ENCODE measurements around the gene CSH1.
"Not testable (repeated sequence)": the region's sequence is repeated elsewhere in the genome, so short reads cannot be mapped to it uniquely, and the experiment has no call there.

The CSH1 gene

DNA sequence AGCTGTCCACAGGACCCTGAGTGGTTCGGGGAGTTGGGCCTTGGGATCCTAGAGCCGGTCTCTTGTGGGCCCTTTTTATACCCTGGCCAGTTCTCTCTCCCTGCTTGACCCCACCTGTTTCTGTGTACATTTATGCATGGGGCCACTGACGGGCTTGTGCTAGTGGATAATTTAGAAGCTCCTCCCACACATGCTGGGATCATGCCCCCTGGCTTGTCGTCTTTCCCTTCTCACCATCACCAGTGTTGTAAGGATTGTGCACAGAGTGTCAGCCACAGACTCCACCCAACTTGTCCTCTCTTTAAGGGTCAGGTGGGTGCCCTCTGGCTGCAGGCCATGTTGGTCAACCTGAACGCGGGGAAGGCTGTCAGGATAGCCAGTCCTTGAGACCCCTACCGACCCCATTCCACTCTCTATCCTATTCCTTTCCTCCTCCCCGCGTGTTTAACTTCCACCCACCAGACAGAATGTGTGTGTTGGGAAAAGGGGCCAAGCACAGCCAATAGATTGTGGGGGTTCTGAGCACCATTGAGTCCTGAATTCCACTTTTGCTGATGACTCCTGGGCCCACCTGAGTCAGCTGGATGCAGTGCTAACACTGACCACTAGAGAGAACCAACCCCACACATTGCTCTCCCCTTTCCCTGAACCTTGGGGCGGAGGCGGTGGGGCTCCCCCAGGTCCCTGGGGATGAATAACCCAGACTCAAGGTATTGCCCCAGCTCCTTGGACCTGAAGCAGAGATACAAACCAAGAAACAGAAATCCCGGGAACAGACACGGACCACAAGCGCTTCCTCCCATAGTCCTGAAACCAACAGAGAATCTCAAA, at the start of gene CSH1:
Gene CSH1 (minus strand): TSS at position 51 of the 831 bp plus-strand sequence. CDS start 63 bp downstream, outside the sequence.
- DNase-seq (ENCODE audit: low read depth in 2 of 2), result not testable (repeated sequence)

DNA sequence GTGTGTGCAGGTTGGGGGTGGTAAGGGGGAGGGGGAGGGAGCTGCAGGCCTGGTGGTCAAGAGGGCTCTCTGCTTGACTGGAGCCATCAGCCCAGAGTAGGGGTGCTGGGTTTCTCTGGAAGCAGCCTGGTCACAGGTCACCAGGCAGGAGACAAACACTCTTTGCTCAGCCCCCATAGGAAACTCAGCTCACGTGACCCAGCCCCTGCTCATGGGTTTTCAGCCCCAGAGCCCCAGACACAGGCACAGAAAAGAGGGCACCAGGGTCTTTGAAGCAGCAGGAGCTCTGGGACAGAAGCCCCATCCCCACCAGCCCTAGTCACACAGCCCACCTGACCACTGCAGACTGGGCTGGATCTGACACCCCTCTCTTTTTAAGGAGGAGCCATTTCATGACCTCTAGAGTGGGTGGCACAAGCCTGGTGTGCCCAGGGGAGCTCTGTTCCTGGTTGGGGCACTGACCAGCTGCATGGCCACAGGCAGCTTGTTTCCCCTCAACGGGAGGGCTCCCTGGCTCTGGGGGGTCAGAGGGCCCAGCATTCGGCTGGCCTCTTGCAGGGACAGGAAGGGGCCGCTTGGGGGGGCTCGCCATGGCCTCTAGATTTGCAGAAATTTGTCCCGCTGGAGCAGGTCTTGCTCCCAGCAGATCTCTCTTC, 49.5 kb upstream of the CSH1 start:
- no peak for DNase-seq (ENCODE audit: low read depth in 2 of 2)

DNA sequence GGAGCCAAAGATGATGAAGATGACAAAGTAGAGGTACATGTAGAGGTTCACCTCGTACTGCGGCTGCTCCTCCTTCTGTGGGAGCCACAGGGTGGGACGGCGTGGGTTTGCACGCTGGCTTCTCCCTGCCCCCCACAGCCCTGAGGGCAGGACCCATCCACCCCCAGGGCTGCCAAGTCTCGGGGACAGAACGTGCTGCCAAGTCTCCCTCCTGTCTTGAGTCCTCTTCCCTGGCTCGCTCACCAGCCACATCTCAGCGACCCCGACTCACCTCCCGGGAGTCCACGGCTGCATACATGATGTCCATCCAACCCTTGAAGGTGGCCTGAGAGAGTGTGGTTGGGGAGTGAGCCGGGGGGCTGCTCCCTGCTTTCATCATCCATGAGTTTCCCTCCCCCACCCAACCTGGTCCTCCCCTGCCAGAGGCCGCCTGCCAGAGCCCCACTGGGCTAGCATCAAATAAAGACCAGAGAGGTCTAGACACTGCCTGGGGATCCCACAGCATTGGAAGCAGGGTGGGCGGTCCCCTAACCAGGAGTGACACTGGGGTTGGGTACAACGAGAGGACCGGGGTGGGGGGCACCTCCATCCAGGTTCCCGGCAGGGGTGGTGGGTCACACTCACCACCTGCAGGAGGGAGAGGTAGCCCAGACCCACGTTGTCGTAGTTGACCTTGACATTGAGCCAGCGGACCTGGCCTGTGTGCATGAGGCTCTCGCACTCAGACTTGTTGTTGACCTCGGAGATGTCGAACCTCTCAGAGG, 48.5 kb upstream of the CSH1 start:
- DNase-seq (ENCODE audit: low read depth in 2 of 2), result no peak

DNA sequence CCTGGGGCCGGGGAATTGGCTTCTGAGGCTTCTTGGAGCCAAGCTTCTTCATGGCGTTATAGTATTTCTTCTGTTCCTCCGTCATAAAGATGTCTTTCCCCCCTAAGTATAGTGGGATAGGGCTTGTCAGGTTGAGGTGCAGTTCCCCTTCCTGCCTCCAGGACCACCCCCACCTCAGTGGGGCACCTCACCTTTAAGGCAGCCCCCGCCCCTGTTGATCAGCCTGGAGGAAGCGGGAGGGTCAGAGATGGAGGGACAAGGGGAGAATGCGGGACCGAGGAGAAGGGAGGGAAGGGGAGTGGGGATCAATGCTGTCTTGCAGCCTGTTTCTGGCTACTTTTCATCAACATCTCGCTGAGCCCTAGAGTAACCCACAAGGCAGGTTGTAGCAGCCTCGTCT, 47.4 kb upstream of the CSH1 start:
- DNase-seq (ENCODE audit: low read depth in 2 of 2), result no peak

DNA sequence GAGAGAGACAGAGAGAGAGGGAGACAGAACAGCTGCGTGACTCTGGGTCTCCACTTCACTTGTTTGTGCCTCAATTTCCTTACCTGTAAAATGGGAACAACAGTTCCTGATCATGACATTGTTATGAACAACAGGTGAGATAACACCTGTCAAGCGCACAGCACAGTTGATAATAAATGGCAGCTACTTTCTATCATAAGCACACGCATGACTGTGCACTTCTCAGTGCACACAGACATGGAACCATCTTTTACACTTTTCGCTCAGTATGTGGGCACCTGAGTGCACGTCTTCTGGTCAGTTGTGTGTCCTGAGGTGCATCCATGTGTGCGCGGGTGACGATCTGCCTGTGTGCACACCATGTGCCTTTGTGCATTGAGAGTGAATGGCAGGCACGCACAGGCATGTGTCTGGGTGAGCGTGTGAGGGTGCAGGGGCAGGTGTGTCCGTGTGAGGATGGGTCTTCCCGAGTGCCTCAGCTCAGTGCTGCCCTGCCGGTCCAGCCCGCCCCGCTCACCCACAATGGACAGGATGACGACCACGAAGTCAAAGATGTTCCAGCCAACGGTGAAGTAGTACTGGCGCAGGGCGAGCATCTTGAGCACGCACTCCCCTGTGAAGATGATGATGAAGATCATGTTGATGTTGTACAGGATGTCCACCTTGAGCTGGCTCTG, 46.1 kb upstream of the CSH1 start:
- DNase-seq (ENCODE audit: low read depth in 2 of 2), result no peak

DNA sequence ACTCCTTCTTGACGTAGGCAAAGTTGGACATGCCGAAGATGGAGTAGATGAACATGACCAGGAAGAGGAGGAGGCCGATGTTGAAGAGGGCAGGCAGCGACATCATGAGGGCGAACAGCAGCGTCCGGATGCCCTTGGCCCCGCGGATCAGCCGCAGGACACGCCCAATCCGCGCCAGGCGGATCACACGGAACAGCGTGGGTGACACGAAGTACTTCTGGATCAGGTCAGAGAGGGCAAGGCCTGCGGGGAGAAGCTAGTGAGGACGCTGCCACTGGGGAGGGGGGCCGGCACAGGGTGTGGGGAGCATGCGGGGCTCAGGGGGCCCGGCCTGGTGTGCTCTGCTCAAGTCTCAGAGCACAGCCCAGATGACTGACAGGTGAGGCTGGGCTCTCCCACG, 45.4 kb upstream of the CSH1 start:
- no peak for DNase-seq (ENCODE audit: low read depth in 2 of 2)

DNA sequence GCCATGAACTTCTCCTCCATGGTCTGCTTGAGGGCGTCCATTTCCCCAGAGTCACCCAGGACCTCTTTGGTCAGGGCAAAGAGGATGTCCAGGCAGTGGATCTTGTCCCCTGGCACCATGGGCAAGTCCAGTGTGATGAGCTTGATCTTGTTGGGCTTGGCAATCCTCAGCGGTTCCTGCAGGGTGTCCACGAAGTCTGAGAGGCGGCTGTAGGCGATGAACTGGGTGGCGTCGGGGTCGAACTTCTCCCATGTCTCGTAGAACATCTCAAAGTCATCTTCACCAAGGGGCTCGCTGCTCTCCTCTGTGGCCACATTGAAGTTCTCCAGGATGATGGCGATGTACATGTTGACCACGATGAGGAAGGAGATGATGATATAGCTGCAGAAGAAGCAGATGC, 44.8 kb upstream of the CSH1 start:
- no peak for DNase-seq (ENCODE audit: low read depth in 2 of 2)

DNA sequence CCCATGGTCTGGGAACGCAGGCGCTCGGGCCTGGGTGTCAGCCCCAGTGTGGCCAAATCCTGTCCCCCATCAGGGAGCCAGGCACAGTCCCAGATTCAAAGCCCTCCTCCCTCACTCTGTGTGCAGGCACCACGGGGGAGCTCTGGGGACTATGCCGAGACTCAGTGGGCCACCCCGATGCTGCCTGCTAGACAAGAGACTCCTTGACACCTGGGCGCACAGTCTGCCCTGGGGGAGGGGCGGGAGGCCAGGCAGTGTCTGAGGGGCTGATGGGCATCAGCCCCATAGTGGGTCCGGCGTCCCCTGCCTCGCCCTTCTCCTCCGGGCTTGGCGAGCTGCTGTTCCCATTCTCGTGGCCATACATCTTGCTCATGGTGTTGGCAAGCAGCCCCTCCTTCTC, 44.2 kb upstream of the CSH1 start:
- no peak for DNase-seq (ENCODE audit: low read depth in 2 of 2)

DNA sequence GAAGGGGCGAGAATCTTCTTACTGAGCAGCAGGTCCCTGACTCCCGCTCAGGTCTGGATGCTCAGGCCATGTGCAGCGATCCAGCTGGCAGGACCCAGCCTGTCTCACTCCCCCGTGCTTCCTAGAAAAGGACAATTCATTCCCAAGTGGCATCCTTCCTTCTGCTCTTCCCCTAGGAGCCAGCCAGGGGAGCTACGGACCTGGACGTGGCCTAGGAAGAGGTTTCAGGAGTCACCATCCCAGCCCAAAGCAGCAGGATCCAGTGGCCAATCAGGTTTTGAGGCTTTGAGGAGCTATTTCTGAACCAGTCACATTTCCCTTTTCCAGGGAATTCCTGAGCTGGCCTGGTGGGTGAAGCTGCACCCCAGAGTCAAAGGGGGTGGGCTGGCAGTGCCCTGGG, 43.5 kb upstream of the CSH1 start:
- no peak for DNase-seq (ENCODE audit: low read depth in 2 of 2)

DNA sequence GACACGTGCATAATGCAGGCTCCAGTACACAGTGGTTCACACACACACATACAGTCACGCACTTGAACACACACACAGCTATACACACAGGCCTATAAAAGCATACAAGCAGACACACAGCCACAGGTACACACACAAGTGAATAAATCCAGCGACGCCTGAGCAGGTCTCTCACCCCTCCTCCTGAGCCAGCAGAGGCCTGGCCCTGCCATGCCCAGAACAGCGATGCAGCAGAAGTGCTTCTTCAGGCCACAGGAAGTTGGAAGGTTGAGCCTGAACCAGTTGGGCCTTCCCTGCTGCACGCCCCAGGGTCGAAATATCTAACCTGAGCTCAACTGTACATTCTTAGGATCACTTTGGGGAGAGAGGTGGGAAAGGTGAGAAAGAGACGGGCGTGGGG, 43.0 kb upstream of the CSH1 start:
- no peak for DNase-seq (ENCODE audit: low read depth in 2 of 2)

DNA sequence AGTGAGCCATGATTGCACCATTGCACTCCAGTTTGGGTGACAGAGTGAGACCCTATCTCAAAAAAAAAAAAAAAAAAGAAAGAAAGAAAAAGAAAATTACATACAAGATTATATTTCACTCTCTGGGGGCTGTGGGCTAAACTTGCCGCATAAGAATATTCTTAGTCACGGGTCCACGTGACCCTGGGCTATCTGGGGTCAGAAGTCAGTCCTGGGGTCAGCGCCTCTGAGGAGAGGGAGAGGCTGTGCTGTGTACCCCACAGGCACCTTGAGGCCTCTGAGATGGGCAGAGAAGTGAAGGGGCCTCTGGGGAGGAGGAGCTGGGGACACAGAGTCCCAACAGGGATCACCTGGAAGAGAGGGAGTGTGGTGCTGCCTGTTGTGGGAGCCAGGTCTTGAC, 41.5 kb upstream of the CSH1 start:
- no peak for DNase-seq (ENCODE audit: low read depth in 2 of 2)

DNA sequence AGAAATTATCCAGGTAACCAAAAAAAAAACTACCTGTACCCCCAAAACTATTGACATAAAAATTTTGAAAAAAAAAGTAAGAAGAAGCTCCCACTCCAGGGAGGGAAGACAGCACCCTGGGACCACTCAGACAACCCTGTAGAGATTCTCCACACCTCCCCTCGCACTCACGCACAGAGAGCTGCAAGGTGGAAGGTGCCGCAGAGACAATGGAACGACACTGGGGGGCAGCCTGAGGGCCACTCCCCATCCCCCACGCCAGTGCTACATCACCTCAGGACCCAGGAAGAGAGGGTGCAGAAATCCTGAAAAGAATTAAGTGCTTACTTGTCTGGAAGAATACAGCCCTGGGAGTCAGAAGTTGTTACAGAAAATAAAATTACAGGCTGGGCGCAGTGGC, 40.9 kb upstream of the CSH1 start:
- no peak for DNase-seq (ENCODE audit: low read depth in 2 of 2)

DNA sequence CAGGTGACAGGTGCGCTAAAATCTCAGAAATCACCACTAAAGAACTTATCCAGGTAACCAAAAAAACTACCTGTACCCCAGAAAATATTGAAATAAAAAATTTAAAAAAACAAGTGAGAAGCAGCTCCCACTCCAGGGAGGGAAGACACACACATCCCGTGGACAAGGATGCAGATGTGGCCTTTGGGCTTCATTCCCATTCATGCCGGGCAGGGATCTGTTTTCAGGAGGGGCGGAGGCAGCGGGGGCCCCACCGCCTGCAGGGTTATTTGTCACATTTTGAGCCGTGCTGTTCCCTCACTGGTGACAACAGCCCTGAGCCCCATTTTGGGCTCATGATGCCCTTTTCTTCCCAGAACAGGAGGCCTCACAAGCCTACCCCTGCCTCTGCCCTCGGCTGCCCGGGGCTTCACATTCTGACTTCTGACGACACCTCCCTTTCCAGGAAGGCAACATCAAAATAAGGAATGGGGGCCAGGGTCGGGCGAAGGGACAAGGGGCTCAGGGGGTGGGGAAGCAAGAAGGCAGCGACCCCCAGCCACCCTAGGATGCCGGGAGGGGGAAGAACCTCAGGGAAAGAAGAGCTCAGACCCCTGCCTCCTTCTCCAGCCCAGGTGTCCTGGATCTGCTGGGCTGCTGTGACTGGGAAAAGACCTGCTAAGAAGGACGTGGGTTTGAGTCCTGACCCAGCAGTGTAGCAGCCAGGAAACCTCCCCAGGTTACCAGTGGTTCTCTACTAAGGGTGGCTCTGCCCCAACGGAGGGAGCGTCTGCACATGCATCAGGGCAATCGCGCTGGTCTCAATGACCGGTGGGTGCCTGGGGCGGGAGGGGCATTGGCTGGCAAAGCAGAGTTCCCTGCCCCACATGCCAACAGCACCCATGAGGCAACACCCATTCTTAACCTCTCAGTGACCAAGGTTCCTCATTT, 38.1 kb upstream of the CSH1 start:
- no peak for DNase-seq (ENCODE audit: low read depth in 2 of 2)

DNA sequence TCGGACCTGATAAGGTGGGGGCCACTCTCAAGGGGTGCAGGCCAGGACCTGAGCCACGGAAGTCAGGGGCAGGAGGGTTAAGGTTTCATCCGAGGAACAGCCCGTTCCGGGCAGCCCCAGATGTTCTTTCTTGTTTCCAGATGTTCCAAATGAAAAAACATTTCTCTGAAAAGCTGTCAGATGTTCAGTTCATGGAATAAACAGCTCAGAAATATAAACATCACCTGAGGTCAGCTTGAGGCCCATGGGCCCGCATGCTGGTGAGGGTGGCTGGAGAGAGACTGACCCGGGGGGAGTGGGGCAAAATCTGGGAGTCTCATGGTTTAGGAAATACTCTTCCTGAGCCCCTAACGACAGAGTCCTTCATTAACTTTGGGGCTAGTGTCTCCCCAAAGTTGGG, 37.2 kb upstream of the CSH1 start:
- DNase-seq (ENCODE audit: low read depth in 2 of 2), result no peak

DNA sequence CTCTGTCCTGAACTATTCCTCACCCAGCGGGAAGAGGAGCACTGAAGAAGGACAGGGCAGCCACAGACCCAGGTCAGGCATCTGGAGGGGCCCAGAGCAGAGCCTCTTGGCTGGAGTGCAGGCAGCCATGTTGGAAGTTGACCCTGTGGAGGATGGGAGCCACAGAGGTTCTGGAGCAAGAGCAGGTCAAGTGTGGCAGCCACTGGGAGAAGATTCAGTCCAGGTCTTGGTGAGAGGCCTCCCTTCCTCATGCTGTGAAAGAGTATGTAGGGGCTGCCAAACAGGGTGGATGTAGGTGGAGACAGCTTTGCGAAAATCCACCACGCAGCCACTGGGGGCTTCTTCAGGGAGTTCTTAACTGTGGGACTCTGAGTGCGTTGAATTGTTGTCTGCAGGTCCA, 36.3 kb upstream of the CSH1 start:
- DNase-seq (ENCODE audit: low read depth in 2 of 2), result no peak

DNA sequence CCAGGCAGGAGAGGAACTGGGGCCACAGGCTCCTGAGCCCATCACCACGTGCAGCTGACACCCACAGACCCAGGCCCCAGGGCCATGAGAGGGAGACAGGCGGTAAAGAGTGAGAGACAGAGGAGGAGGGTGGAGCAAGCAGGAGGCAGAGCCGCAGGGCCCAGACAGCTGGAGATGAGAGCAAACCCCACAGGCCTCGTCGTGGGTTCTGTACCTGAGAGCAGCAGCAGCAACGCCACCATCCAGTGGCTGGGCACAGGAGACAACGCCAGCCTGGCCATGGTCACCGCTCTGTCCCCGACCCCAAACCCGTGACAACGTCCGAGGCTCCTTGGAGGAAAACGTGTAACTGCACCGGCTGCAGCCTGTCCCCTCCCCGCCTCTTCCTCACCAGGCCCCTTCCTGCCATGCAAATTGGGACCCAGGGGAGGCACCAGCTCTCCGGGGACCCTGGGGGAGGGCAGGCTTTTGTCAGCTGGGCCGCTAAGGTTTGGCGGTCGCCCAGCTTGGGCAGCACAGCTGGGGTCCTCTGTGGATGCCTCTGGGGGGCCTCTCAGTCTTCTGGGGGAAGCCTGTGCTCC, 35.7 kb upstream of the CSH1 start, which contains the start of gene CD79B:
Gene CD79B (minus strand): TSS at position 351 of the 581 bp plus-strand sequence. CDS start 70 bp downstream, at position 281.
- DNase-seq (ENCODE audit: low read depth in 2 of 2), result no peak

DNA sequence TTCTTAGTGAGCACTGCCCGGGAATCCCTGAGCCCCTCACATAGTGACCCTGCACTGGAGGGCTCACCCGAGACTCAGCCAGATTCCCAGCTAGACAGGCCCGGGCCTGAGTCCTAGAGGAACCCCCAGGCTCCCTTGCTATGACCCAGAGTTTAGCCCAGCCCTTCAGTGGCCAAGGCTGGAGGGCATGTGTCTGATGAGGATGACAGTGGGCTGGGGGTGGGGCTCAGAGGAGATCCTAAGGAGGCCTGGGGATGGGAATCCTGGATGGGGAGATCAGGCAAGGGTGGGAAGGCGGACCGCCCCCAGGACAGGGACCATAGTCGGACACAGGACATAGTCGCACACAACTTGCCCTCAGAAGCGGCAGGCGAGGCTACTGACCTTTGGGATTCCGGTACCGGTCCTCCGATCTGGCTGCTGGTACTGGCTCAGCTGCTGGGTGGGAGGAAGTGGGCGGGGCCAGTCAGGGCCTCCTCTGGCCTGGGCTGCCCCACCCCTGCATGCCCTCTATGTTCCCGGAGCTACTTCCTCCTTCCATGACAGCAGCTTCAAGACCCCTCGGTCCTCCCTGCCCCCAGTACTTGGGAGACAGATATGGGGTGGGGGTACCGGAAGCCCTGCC, 34.7 kb upstream of the CSH1 start:
- peak in 1 of 2 donors; percentile 34 for DNase-seq (ENCODE audit: low read depth in 2 of 2)

DNA sequence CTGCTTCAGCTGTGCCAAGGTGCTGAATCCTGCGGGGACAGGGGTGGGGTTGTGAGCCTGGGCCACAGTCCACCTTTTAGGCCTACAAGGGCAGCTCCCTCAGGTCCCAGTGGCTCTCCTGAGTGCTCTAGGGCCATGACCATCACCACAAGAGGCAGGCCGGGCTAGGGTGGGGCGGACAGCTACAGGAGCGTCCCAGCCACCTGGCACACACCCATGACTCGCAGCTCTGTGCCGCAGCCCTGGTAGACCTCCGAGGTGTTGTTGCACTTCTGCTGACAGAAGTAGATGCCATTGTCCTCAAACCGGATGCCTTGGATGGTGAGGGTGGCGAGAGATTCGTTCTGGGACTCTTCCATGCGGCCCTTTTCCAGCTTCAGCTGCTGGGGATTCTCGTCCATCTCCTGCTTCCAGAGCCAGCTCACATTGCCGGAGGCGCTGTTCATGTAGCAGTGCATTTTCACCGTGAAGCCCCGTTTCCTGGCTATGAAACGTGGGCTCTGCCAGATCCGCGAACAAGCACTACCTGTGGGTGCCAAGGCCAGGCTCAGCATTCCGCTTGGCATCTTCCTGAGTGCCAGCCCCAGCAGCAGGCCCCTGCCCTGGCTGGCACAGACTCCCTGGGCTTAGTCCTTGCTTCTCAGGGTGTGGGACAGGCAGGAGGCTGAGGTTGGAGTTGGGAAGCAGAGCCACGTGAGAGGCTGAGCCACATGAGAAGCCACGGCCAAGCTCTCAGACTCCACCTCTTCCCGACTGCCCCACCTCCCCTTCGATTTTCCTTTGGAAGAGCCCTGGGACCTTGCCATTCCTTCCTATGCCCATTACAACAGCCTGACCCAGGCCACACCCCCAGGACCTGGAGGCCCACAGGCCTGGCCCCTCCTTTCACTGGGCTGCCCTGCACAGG, 33.7 kb upstream of the CSH1 start:
- DNase-seq (ENCODE audit: low read depth in 2 of 2), result no peak

Measured in activated CD8-positive, alpha-beta memory T cell treated with anti-CD3 and anti-CD28 coated beads for 4 hours (primary cell).